ENCODE measurements around the gene ZNF823. TPM values are rescaled to one million over a fixed set of nuclear protein-coding genes. Genes with fewer than 3 reads are reported as not detected.

The ZNF823 gene
- total and polyA plus RNA-seq, 2 of the 13 experiments (the other 11 are each of a cell fraction or from before 2014, with no cell fraction given) = 5.7 to 11.7 TPM

DNA sequence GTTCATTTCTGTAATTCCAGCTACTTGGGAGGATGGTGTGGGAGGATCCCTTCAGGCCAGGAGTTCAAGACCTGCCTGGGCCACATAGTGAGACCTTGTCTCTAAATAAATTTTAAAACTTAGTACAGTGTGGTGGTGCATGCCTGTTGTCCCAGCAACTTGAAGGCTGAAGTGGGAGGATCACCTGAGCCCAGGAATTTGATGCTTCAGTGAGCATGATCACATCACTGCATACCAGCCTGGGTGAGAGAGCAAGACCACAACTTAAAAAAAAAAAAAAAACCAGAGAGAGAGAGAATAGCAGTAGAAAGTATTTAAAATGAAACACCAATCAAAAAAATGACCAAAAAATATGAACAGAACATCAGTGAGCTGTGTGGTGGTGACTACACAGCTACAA lies 7.1 kb upstream of the ZNF823 start:
- Histone ChIP-seq H3K9me3 (ENCODE audit: low read length) (peaks cover 8% of the 10 kb centered on the region), H3K36me3 (replicated peaks in 1 of 2; ENCODE audit: control insufficient read depth in 1 of 2, insufficient read depth in 2 of 2, low read length in 2 of 2) (no peaks in the 10 kb centered on the region), H3K27me3 (ENCODE audit: control insufficient read depth in 1 of 2, insufficient read depth in 2 of 2, low read length in 2 of 2) (no peaks in the 10 kb centered on the region), H3K79me2 (ENCODE audit: insufficient read depth, low read length) (no peaks in the 10 kb centered on the region), H3K27ac (ENCODE audit: extremely low read length, insufficient read depth, low read length) (no peak overlapping the region), H2AFZ (ENCODE audit: low read length) (no peak overlapping the region), H4K20me1 (ENCODE audit: insufficient read depth, low read length) (no peaks in the 10 kb centered on the region), H3K4me3 (replicated peaks in 1 of 3; ENCODE audit: insufficient read depth in 1 of 3, low read depth in 2 of 3, low read length in 3 of 3) (no peak overlapping the region), H3K4me2 (ENCODE audit: low read depth, low read length) (no peak overlapping the region), H3K9ac (ENCODE audit: insufficient read depth, low read depth, low read length) (no peak overlapping the region), H3K4me1 (ENCODE audit: insufficient read depth, low read length) (no peaks in the 10 kb centered on the region)
- CTCF ChIA-PET (ENCODE audit: low intra/inter-chr PET ratio, low total read pairs) = no interaction called here
- no peak for ATAC-seq
- TF ChIP-seq, protein P1, sequence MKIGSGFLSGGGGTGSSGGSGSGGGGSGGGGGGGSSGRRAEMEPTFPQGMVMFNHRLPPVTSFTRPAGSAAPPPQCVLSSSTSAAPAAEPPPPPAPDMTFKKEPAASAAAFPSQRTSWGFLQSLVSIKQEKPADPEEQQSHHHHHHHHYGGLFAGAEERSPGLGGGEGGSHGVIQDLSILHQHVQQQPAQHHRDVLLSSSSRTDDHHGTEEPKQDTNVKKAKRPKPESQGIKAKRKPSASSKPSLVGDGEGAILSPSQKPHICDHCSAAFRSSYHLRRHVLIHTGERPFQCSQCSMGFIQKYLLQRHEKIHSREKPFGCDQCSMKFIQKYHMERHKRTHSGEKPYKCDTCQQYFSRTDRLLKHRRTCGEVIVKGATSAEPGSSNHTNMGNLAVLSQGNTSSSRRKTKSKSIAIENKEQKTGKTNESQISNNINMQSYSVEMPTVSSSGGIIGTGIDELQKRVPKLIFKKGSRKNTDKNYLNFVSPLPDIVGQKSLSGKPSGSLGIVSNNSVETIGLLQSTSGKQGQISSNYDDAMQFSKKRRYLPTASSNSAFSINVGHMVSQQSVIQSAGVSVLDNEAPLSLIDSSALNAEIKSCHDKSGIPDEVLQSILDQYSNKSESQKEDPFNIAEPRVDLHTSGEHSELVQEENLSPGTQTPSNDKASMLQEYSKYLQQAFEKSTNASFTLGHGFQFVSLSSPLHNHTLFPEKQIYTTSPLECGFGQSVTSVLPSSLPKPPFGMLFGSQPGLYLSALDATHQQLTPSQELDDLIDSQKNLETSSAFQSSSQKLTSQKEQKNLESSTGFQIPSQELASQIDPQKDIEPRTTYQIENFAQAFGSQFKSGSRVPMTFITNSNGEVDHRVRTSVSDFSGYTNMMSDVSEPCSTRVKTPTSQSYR (CRISPR knock-in tag; IDR thresholded peaks at IDR 0.05; ENCODE audit: borderline replicate concordance) = no peak
- TF ChIP-seq, protein P2, sequence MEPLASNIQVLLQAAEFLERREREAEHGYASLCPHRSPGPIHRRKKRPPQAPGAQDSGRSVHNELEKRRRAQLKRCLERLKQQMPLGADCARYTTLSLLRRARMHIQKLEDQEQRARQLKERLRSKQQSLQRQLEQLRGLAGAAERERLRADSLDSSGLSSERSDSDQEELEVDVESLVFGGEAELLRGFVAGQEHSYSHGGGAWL (CRISPR knock-in tag; IDR thresholded peaks at IDR 0.05) = no peak
- TF ChIP-seq ZNF383 (CRISPR knock-in tag; IDR thresholded peaks at IDR 0.05; ENCODE audit: borderline replicate concordance) (no peak), ATM (IDR thresholded peaks at IDR 0.05; ENCODE audit: borderline replicate concordance) (no peak), NRL (CRISPR knock-in tag; IDR thresholded peaks at IDR 0.05; ENCODE audit: borderline replicate concordance) (no peak), KLF13 (CRISPR knock-in tag; IDR thresholded peaks at IDR 0.05) (no peak)
- no peak for FAIRE-seq
- in situ Hi-C loops (cut with HindIII; ENCODE audit: extremely low pct_ligation_motif_present, low pct_unique_long_range_greater_than_20kb) (no loop called here), intact Hi-C loops (cut with micrococcal nuclease; ENCODE audit: unreplicated experiment) (no loop called here)
- BruUV-seq (replicated peaks) = no TSS peak
- no peak for DNase-seq (ENCODE audit: low spot score)
- POLR2A ChIA-PET = no interaction called here
